Activated T-cell treated with anti-CD3 and anti-CD28 coated beads, Interleukin-2, amount 50 U/mL, for 1 hour (primary cell): ENCODE data around the gene FOXP1.

Source experiments
- DNase-seq: peaks from one replicate; pipeline ENCODE4 v3.0.0-alpha.2; 2020

The FOXP1 gene

DNA sequence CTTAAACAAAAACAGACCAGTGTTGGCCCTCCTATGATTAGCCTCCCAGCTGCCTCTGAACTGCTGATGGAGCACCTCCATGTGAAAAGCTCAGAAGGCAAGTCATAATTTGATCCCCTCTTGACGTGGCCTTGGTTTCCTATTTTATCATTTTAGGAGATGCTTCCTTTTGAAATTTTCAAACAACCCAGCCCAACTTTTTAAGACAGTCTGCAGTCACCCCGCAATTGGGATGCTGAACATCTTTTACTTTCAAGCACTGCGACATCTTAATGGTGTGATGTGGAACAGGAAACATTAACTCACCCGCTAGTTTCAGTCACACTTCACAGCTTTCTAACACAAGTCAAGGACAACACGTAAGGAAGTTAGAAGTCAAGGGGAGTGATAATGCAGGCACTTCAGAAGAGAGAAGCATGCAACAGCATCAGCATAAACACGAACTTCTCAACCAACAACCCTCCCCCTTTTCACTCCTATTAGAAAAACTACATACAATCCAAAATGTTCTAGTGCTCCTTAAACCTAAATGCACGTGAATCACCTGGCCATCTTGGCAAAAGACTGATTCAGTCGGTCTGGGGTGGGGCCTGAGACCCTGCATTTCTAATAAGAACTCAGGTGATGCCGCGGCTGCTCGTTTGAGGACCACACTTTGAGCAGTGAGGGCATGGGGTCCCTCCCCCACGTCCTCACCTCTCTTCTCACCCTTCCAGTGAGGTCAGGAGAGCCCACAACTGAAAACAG lies 161.5 kb downstream of the FOXP1 start:
- peak; percentile 40 for DNase-seq

DNA sequence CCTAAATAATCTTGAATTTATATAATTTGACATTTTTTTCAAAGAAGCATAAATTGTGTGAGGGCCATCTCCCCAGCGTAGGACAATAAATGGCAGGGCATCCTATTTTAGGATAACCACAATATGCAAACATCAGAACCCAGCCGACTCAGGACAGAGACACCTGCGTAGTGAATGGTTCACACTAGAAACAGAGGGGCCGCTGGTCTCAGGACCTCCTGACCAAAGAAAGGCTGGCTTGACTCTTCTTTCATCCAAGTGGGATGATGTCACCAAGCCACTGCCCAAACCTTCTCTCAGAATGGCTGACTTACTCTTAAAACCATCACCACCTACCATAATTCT lies 162.1 kb downstream of the FOXP1 start:
- DNase-seq, result no peak

DNA sequence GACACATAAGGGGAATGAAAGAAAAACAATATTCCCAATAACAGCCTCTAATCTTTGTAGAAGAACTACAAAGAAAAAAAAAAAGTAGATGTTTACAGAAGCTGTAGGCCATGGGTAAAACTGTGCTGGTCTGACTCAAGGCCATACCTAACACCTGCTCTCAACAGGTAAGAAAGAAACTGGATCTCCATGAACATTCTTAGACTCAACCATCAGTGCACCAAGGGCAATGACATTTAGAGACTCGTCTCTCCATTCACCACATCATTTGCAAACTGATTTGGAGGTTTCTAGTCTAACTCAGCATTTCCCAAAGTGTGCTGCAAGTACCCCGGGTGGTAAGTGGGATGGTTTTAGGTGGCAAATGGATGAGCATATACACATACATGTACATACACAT lies 164.2 kb downstream of the FOXP1 start:
- DNase-seq, result no peak

DNA sequence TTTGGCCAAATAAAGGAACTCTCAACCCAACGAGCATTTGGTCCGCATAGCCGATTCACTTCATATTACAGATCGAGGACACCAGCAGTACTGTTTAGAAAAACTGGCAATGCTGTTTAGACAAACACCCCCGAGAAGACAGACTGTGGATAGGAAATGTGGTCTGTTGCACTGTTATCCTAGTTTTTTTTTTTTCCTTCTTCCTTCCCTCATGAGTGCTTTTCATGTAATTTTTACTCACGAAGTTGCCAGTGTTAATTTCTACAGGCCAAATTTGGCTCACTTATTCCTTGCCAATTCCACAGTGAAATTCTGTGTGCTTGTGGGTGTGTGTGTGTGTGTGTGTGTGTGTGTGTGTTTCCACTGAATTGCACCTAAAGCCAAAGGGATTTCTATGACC lies 165.7 kb downstream of the FOXP1 start:
- no peak for DNase-seq

DNA sequence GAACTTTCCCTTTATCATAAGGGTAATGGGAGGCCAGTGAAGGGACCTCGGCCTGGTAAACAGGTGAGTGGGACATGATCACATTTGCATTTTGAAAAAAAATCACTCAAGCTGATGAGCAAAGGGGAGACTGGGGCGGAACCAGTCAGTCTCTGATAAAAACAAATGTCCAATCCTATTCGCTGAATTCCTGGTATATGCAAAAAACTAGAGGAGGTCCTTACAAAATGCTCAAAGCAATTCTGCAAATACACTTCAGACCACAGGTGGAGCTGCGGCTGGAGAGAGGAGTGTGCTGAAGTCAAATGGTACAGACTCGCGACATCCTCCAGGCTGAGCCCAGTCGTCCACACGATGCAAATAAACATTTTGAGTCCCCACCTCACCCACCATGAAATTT lies 166.7 kb downstream of the FOXP1 start:
- no peak for DNase-seq

DNA sequence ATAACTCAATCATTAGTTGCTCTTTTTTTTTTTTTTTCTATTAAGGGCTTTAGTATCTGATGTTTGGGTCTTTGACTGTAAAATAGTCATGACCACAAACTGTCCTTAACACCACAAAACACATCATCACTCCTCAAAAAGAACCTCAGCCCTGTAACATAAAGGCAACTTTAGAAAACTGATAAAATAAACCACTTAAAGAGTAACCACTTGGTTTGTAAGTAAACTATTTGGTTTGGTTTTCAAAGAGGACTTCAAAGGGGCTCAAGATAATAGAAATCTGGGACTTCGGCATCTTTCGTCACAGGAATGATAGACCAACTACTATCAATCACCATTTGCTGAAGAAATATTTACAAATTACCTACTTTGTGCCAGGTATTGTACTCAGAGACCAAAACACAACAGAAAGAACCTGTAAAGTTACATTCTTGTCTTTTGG lies 167.8 kb downstream of the FOXP1 start:
- no peak for DNase-seq

DNA sequence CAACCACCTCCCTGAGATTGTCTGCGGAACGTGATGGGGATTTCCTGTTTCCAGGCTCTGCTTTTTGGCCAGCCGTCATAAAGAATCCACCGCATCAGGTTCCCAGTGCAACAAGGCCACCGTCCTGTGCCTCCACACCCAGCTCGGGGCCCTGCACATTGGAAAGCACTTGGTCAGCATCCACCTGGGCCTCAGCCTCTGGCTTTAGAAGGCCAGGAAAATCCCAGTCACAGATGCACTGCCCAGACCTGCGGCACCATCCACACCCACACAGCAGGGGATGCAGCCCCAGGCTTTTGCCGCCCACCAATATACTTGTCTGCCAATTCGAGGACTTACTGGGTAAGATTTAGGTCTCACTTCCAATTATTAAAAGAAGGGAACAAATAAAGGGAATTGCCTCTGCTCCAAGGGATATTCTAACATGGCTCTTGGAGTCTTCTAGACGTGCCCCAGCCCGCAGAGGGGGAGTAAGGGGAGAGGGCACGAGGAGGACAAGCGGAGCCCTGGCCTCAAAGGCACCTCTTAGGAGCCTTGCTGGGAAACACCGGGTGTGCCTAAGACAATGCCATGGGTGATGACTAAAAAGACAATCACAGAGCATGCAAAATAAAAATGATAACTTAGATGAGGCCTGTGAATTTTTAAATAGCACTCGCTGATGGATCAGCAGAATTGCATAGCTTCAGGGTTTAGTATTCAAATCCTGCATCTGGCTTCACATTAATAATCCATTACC lies 169.2 kb downstream of the FOXP1 start:
- no peak for DNase-seq

DNA sequence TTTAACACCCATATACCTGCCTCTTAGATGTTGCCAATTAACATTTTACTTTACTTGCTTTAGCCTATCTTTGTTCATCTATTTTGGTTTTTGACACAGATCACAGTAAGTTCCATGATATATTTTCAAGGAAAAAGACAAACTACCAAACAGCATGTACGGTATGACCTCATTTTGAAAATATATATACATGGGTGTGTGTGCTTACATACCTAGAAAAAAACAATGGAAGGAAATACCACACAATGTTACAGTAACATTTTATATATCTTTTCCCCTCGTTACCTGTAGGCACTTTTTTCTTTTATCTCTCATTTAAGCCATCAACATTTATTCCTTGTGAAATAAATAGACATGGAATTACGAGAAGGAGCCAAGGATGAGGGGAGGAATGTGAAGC lies 170.0 kb downstream of the FOXP1 start:
- no peak for DNase-seq

DNA sequence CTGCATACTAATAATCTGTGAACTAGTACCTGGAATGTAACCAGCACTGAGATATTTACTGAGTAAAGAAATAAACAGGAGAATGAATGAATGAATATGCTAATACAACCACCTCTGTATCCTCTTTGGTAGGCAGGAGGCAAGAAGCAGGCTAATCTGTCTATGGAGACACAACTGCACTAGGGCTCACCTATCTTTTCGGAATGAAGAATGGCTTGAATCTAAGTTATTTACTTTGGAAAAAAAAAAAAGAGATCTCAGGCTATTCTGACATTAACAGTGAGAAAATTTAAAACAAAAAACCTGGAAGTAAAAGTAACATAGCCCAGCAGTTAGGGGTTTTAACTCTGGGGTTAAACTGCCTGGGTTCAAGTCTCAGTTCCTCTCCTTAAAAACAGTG lies 174.2 kb downstream of the FOXP1 start:
- DNase-seq, result no peak

DNA sequence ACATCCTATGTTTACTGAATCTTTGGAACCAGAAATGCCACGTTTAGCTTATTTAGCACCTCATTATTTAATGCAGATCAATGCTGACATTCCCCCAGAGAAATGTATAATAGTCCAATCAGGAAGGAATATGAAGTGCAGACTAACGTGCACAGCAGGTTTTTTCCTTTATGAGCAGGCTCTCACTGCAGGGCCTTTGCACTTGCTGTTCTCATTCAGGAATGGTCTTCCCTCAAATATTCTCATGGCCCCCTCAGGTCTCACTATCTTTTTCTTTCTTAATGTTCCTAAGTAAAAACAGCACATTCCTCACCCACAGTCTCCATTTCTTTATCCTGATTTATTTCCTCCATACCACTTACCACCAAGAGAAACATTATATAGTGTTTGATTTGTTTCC lies 174.6 kb downstream of the FOXP1 start:
- DNase-seq, result no peak

DNA sequence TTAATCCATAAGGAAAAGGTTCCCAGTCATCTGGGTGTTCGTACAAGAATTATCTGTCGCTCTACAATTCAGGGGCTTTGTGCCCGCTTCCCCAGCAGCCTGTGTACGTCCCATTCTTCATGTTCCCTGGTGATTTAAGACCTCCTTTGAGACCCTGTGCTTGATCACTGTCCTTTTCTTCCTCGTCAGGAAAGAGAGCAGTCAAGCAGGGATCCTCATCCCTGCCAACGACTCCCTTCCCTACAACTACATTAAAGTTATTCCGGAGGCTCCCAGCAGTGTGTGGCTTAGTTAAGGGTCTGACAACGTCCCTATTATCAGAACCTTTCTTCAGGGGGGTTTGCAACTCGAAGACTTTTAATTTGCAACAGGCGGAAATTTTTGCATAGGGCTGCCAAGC lies 175.7 kb downstream of the FOXP1 start:
- DNase-seq, result no peak

DNA sequence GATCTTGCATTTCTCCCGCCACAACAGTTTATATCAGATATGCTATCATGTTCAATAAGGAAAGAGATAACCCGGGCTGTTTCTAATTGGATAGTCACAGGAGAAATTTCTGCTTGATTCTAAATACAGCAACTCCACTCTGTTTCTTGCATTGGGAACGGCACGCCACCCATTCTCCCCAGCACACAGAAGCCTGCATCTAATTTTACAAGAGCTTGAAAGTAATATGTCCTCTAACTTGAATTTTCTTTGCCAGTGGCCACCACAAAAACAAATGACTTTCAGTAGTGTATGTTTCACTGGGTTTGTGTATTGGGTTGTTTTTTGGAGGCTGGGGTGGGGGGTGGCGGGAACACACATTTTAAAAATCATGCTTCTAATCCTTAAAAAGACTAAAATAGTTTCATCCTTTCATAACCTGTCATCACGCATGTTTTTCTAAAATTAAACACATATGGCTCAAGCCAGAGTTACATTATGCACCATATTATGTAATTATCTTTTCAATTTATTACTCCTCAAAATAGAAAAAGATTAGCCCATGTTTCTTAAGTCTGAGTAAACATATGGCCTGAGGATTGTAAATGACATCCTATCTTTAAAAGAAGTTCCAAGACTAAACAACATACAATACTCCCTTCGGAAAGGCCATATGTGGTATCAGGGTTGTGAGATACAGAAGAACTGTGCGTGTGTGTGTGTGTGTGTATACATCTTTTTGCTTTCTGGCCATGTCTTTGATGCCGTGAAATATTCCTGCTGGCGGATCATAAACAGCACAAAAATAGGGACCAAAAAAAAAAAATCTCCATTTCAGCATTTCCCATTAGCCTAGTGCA lies 176.3 kb downstream of the FOXP1 start:
- no peak for DNase-seq

DNA sequence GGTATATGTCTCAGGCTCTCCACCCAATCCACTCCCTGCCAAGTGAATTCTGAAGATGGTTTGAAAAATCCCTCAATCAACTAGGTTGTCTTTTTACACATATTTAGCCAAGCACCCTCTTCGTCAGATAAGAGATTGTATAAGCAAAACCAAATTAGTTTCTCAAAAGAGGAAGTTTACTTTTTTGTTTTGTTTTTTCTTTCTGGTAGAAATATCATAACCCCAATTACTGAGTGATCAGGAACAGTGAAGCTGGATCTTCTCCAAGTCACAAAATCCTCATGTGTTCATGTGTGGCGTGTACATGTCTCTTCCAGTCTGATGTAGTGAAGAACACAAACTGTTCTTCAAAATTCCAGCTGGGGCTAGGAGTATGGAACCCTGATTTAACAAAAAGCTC lies 180.6 kb downstream of the FOXP1 start:
- DNase-seq, result no peak

DNA sequence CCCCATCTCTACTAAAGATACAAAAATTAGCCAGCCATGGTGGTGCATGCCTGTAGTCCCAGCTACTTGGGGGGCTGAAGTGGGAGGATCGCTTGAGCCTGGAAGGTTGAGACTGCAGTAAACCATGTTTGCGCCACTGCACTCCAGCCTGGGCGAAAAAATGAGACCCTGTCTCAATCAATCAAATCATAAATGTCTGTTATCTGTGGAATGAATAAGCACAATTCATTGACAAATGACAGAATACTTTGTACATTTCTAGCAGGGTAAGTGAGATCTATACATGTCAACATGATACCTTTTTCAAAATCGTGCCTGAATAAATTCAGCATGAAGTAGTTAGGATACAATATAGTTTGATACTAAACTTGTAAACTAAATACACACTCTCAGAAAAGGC lies 181.2 kb downstream of the FOXP1 start:
- DNase-seq, result no peak

DNA sequence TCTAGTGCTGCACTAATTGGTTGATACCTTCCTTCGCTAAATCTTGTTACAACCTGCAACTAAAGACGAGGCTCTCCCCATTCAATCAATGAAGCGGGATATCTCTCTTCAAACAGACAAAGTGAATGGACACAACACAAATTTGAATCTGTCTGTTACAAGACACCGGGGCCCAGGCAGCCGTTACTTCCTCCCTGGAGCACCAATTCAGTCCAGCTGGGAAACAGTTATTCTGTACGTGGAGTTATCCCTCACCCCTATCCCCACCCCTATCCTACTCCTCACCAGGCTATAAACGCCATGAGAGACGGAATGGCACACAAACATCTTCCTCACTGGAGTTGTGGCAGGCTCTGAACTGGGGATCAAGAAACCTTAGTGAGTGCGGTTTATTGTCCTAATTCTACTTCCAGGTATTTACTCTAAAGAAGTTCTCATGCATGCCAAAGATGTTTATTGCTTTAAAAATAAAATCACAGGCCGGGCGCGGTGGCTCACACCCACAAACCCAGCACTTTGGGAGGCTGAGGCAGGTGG lies 181.8 kb downstream of the FOXP1 start:
- DNase-seq, result no peak

DNA sequence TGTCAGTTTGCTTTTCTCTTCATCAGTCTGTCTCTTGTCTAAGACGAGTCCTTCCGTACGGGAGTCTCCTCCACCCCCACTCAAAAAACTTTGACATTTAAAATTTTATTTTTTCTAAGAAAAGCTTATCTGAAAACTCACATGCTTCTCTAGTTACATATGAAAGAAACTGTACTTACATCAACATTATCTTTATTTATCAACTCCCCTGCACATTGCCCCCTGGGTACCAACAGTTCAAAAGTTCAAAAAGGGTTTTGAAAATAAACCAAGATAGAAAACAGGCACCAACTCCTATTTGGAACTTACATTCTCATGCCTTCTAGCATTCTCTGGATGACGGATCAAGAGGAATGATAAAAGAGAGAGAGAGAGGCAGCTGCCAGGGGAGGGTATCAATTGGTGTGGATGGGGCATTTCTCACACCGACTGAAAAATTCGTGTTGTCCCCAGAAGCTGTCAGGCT lies 182.5 kb downstream of the FOXP1 start:
- no peak for DNase-seq

DNA sequence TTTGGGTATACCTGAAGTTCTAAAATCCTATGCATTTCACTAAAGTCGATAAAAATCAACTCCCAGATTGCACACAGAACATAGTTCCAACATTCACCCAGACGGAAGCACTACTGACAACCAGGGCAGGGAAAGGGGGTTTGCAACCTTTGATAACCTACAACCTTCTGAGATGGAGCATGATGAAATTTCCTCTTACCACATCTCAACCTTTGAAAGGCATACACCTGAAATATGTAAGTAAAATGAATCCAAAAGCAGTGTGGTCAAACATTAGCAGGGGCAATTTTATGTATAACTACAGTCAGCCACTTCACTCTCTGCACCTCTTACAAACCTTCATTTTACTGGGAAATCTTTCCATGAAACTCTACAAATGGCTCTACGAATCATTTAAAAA lies 184.1 kb downstream of the FOXP1 start:
- DNase-seq, result no peak

DNA sequence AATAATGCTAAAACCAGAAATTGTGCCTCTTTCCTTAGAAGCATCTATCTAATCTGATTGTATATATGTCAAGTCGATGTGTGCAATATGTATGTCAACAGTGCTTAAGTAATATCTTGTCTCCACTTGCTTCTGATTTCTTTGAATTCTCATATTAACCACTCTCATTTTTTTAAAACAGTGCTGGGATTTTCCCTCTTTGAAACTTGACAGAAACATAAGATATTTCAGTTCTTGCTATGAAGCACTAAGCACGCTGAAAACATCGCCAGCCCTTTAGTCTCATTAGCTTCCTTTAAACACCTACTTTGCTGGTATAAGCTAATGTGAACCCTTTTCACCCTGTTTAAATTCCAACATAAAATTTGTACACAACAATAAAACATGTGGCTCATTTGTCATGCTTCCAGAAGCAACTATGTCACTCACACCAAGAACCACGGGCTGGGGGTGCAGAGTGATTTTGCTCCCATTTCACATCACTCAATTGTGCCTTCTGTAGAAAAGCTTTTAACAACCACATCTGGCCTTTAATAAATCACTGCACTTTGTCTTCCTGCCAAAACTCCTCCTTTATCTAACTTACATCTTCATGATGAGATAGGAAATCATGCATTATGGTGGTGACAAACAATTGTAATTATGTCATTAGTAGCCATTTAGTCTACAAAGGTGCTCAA lies 185.2 kb downstream of the FOXP1 start:
- DNase-seq, result no peak

DNA sequence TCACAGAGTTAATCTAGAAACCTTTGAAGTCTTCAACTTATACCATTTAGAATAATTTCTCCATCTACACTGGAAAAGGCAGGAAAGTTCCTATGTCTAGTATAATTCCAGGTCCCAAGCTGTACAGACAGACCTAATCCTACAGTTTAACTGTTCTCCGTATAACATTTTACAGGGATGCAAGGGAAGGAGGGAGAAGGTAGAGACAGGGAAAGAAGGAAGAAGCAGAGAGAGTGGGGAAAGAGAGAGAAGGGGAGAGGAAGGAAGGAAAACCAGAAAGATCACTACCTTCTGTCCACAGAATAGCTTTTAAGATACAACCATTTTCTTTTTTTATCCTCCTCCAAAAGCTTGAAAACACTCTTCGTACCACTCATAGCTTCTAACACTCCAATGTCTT lies 185.8 kb downstream of the FOXP1 start:
- DNase-seq, result no peak

DNA sequence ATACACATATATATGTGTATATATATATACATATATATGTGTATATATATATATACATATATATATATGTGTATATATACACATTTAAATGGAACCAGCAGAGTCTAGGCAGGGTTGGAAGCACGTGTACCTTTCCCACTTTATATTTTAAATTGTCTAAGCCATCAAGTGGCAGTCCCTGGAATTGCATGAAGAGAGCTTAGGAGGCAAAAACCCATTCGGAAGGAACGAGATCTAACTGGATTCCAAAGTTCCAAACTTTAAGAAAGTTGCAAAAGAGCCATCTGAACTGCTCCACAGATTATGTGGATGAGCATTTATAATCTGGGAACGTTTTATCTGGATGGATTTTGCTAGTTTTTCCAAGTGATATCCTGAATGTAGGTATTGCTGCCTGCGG lies 186.5 kb downstream of the FOXP1 start:
- no peak for DNase-seq

DNA sequence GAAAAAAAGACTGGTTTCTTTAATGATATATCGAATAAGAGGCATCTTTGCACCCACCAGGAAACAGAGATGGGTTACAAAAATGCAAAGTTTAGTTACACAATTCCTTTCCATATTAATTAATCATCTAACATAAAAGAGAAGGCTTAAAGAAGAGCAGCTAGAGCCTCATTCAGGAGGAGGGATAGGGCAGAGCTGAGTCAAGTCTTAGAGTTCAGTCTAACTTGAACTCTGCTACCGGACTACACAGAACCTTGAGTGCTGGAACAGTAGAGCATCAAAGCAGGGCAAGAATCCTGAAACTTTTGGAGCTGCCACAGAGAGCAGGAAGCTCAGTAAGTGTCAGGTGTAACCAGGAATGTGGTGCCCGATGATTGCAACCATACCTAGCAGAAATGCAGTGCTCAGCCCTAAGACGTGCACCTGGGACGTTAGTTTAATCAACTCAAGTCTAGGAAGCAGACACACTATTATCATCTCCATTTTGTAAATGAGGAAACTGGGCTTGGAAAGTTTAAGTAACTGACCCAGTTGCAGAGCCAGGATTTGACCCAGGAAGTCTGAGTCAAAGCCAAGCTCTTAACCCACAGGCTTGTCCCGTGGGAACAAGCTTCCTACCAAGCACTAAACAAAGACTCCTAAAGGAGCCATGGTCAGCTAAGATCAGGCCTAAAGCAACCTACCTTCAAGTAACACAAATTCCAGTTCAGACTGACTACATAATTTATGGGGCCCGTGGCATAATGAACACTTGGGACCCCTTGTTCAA lies 187.4 kb downstream of the FOXP1 start:
- no peak for DNase-seq

DNA sequence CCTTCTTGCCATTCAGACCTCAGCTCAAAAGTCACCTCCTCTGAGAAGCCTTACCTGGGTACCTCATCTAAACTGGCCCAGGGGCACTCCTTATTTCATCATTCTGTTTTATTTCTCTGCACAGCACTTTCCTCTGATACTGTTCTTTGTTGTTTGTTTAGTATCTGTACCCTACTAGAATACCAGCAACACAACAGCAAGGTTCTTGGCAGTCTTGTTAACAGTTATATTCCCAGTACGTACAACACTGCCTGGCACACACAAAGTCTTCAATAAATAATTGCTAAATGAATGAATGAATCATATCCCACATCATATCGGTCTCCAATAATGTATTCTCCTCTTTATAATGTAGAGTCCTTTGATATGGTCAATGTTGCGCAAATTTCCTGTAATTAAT lies 188.1 kb downstream of the FOXP1 start:
- no peak for DNase-seq
